Thymus (tissue), 11 donors: ENCODE results near the gene AGRN. TPM values are rescaled to one million over a fixed set of nuclear protein-coding genes. Genes with fewer than 3 reads are reported as not detected.
"Not testable (repeated sequence)": the region's sequence is repeated elsewhere in the genome, so short reads cannot be mapped to it uniquely, and the experiment has no call there.

ENCODE experiments used
- DNase-seq, 9 donors: peaks; one replicate each; pipeline ENCODE4 v3.0.0-alpha.2; 2013; ENCODE audit warnings: low spot score in 9 of 9, low read depth in 6 of 9, missing footprints in 1 of 9
- H3K27ac ChIP-seq, 2 donors: one replicate each; pipeline ENCODE4 v1.5.1; 2013; ENCODE audit warnings: control low read depth in 1 of 2, low read depth in 1 of 2, low read length in 1 of 2, mild to moderate bottlenecking in 1 of 2, moderate library complexity in 1 of 2
- H3K27me3 ChIP-seq, 2 donors: one replicate each; pipeline ENCODE4 v1.5.1; 2013; ENCODE audit warnings: low read length in 1 of 2; ENCODE audit not compliant: control insufficient read depth in 2 of 2, insufficient read depth in 1 of 2
- H3K36me3 ChIP-seq, 2 donors: one replicate each; pipeline ENCODE4 v1.5.1; 2013; ENCODE audit warnings: low read length in 1 of 2, mild to moderate bottlenecking in 1 of 2, moderate library complexity in 1 of 2; ENCODE audit not compliant: control insufficient read depth in 2 of 2, insufficient read depth in 2 of 2
- H3K4me1 ChIP-seq, 2 donors: one replicate each; pipeline ENCODE4 v1.5.1; 2013; ENCODE audit warnings: low read length in 2 of 2; ENCODE audit not compliant: control insufficient read depth in 2 of 2, insufficient read depth in 2 of 2
- H3K4me3 ChIP-seq, 2 donors: one replicate each; pipeline ENCODE4 v1.5.1; 2013; ENCODE audit warnings: low read length in 2 of 2, control low read depth in 1 of 2, mild to moderate bottlenecking in 1 of 2
- H3K9me3 ChIP-seq, 2 donors: one replicate each; pipeline ENCODE4 v1.5.1; 2013; ENCODE audit warnings: low read length in 1 of 2, mild to moderate bottlenecking in 1 of 2; ENCODE audit not compliant: control insufficient read depth in 2 of 2, insufficient read depth in 1 of 2
- WGBS: extraction: QIAGEN DNeasy Blood & Tissue Kit; methylation state at CpG from one replicate; pipeline ENCODE4 v1.1.7; 2013; 5-methylcytosine and 5-hydroxymethylcytosine counted together
- polyA plus RNA-seq: library from polyadenylated mRNA; stranded (reverse); fragments of 200-250 nt; gene quantifications from one replicate; pipeline ENCODE4 v1.2.3, GENCODE V29; 2013
- total RNA-seq: library from RNA; stranded (reverse); fragments of 120-200 nt; gene quantifications from one replicate; pipeline ENCODE4 v1.2.4, GENCODE V29; 2013
- donor health status: healthy.

The AGRN gene
- total and polyA plus RNA-seq, 2 donors, result 6.2 to 19.2 TPM

DNA sequence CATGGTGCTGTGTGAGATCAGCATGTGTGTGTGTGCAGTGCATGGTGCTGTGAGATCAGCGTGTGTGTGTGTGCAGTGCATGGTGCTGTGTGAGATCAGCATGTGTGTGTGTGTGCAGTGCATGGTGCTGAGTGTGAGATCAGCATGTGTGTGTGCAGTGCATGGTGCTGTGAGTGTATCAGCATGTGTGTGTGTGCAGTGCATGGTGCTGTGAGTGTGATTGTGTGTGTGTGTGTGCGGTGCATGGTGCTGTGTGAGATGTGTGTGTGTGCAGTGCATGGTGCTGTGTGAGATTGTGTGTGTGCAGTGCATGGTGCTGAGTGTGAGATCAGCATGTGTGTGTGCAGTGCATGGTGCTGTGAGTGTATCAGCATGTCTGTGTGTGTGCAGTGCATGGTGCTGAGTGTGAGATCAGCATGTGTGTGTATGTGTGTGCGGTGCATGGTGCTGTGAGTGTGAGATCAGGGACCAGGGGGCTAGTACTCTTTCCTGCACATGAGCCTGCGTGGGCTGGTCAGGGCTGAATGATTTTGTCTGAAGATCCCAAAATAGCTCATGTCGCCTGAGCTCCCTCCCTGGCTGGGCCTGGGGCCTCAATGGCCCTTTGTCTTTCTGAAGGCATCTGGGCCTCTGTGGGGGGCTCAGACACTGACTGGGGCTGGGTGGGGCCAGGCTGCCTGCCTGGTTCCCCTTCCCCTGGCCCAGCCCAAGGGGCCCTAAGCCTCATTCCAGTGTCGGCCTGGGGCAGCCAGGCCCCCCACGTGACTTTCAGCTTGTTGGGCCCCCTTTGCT lies 11.1 kb downstream of the AGRN start:
- DNase-seq, H3K27ac ChIP-seq, H3K9me3 ChIP-seq, H3K4me3 ChIP-seq, H3K36me3 ChIP-seq: not testable (repeated sequence)
- WGBS, result 89% methylated on average over 7 of the region's 7 CpGs
- Histone ChIP-seq H3K27me3 (peaks cover 37 to 59% of the 10 kb centered on the region in 2 donors), H3K4me1 (peaks cover 7 to 10% of the 10 kb centered on the region in 2 donors)

DNA sequence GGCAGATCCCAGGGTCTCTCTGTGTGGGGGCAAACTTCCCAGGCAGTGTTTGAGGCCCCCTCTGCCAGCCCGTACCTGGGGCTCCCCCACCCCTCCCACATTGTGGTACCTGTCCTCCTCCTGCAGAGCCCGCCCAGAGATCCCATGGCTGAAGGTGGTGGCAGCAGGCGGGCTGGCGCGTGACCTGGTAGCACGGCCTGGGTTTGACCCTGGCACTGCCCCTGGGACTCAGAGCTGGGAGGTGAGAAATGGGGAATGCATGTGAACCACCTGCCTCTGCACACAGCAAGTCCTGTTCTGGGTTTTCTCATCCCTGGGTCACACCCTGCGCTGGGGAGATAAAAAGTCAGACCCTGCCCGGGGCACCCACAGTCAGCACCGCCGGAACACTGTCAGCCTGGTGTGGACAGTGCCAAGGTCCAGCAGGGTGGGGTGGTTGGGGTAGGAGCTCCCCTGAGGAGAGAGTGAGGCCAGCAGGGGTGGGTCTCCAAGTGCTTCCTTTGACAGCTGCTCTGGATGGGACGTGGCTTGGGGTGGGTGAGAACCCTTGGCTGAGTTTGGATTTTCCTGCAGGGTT lies 11.8 kb downstream of the AGRN start:
- peaks cover 41 to 60% of the 10 kb centered on the region in 2 donors for H3K27me3 ChIP-seq
- no peak overlapping the region for H3K4me3 ChIP-seq
- no peak overlapping the region for H3K27ac ChIP-seq
- H3K36me3 ChIP-seq, result no peaks in the 10 kb centered on the region
- H3K4me1 ChIP-seq, result peaks cover 7 to 10% of the 10 kb centered on the region in 2 donors
- no peak for DNase-seq
- peaks cover 0 to 3% of the 10 kb centered on the region in 2 donors for H3K9me3 ChIP-seq
- 95% methylated on average over 11 of the region's 11 CpGs for WGBS

DNA sequence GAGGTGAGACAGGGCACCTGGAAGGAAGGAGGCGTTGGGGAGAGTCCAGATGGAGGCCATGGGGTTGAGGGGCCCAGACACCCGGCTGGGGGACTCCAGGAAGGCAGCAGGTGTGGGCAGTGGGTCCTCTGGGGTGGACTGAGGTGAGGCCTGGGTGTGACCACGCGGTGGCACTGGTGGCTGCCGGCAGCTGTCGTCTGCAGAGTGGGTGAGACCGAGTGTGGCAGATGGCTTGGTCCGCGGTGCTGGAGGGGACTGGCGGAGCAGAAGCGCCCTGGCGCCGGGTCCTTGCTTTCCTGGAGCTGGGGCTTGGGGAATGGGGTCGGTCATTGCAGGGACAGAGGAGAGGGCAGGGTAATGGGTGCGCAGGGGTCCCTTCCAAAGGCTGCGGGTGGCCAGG lies 12.5 kb downstream of the AGRN start:
- Histone ChIP-seq H3K27me3 (peaks cover 45 to 65% of the 10 kb centered on the region in 2 donors), H3K4me3 (peak overlapping the region in 1 of 2 donors; percentile 57), H3K4me1 (peaks cover 7 to 10% of the 10 kb centered on the region in 2 donors), H3K36me3 (no peaks in the 10 kb centered on the region), H3K27ac (no peak overlapping the region), H3K9me3 (peaks cover 0 to 6% of the 10 kb centered on the region in 2 donors)
- no peak for DNase-seq
- WGBS, result 33% methylated on average over 16 of the region's 16 CpGs

GRCh38 chr1:1033009-1033587 lies 13.2 kb downstream of the AGRN start:
- H3K9me3 ChIP-seq, result peaks cover 0 to 6% of the 10 kb centered on the region in 2 donors
- DNase-seq, result peak; percentile 58 to 94 (median 86)
- no peak overlapping the region for H3K27ac ChIP-seq
- H3K4me3 ChIP-seq, result peak overlapping the region in 1 of 2 donors; percentile 57
- H3K36me3 ChIP-seq, result no peaks in the 10 kb centered on the region
- 1% methylated on average over 73 of the region's 73 CpGs for whole genome bisulfite sequencing
- H3K27me3 ChIP-seq, result peaks cover 48 to 70% of the 10 kb centered on the region in 2 donors
- peaks cover 7 to 10% of the 10 kb centered on the region in 2 donors for H3K4me1 ChIP-seq

DNA sequence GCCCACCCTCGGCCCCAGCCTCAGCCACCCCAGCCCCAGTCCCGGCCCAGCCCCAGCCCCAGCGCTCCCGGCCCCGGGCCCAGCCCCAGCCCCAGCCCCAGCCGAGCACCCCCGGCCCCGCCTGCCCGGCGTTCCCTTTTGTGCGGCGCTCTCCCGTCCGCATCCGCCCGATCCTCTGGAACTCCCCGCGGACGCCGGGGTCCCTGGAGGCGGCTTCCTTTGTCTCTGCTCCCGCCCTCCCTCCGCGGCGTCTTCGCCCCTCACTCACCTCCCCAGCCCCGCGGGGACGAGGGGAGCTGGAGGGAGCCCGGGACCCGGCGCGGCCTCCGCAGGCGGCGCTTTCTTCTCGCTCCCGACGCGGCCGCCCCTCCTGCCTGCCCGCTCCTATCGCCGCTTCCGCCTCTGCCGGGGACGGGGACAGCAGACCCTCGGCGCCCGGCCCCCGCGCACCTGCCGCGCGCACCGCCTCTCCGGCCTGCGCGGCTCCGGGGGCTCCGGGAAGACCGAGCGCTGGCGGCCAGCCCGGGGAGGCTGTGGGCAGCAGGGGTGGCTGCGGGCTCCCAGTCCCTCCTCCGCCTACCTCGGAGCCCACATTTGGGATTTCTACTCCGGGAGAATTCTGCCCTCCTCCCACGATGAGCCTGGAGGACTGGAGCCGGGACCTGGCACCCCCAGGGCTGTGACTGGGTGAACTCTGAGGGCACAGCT lies 14.0 kb downstream of the AGRN start:
- H3K4me1 ChIP-seq, result peaks cover 7 to 11% of the 10 kb centered on the region in 2 donors
- H3K27ac ChIP-seq, result no peak overlapping the region
- peak overlapping the region in 1 of 2 donors; percentile 57 for H3K4me3 ChIP-seq
- DNase-seq, result no peak
- H3K27me3 ChIP-seq, result peaks cover 55 to 78% of the 10 kb centered on the region in 2 donors
- no peaks in the 10 kb centered on the region for H3K36me3 ChIP-seq
- WGBS, result 2% methylated on average over 71 of the region's 71 CpGs
- peaks cover 0 to 6% of the 10 kb centered on the region in 2 donors for H3K9me3 ChIP-seq

- H3K4me3 ChIP-seq, result no peak overlapping the region
- no peak for DNase-seq
Measured at GRCh38 chr1:1034439-1034781, 14.5 kb downstream of the AGRN start.

DNA sequence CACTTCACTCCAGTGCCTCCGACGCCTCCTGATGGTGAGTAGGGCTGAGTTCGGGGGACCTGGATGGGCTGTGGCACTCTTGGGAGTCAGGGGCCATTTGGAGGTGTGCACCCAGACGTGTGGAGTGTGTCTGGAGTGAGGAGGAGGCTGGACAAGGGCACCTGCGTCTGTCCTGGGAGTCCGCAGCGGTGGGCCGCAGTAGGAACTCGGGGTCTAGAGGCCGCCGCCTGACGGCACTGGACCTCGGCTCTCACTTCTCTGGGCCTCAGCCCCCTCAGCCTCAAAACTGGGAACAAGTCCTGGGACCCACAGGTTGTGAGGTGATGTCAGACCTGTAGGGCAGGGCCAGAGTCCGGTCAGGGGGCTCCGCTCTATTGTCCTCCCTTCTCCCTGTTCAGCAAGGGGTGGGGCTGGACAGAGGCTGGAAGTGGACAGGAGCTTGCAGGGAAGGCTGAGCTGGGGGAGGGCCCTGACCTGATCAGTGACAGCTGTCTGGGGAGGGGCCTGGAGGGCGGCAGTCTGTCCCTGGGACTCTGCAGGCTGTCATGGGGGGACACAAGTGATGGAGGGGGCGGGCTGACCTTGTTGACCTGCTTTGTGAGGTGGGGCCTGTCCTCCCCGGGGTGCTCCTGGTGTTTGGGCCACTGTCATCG lies 15.5 kb downstream of the AGRN start:
- WGBS, result 89% methylated on average over 19 of the region's 19 CpGs
- DNase-seq, result no peak
- H3K27ac ChIP-seq, result no peak overlapping the region
- H3K9me3 ChIP-seq, result peaks cover 2 to 6% of the 10 kb centered on the region in 2 donors
- peaks cover 16 to 26% of the 10 kb centered on the region in 2 donors for H3K4me1 ChIP-seq
- no peaks in the 10 kb centered on the region for H3K36me3 ChIP-seq
- peaks cover 71 to 93% of the 10 kb centered on the region in 2 donors for H3K27me3 ChIP-seq
- H3K4me3 ChIP-seq, result no peak overlapping the region

More at GRCh38 chr1:1034439-1034781, 14.5 kb downstream of the AGRN start:
- peaks cover 0 to 6% of the 10 kb centered on the region in 2 donors for H3K9me3 ChIP-seq
- H3K27ac ChIP-seq, result no peak overlapping the region
- H3K27me3 ChIP-seq, result peaks cover 61 to 83% of the 10 kb centered on the region in 2 donors
- no peaks in the 10 kb centered on the region for H3K36me3 ChIP-seq
- WGBS, result 49% methylated on average over 30 of the region's 30 CpGs
- H3K4me1 ChIP-seq, result peaks cover 7 to 16% of the 10 kb centered on the region in 2 donors

DNA sequence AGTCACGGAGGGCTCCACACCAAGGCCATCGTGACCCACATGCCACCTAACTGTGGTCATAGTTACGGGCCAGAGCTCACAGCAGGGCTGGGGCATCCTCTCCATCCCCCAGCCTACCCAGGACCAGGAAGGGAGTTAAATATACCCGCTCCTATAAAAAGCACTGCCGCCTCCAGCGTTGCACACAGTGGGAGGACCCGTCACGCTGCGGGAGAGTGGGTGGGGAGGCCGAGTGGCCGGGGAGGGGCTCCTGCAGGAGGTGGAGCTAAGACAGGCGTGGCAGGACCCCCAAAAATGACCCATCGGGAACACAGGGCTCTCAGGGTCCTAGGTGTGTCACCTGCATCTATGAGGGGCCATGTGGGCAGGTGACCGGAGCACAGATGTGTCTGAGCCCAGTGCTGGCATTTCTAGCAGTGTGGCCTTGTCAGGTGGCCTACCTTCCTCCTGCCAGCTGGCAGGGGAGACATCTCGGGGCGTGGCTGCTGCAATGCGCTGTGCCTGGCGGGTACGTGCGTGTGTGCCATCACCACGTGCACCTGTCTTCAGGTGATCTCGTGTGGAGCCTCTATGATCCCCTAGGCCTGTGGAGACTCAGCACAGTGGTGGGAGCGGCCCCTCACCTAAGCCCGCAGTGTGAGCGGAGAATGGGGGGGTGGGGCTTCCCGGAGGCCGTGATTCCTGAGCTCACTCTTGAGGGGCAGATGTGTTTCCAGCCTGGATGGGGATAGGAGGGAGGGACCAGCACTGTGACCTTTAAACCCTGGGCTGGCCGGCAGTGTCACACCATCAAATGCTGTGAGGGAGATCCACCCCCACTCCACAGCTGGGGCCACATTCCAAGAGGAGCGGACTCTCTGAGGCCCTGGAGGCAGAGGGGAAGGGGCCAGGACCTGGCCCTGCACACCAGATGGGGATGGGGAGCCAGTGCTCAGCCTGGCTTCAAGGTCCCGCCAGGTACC lies 17.7 kb downstream of the AGRN start:
- Histone ChIP-seq H3K36me3 (no peaks in the 10 kb centered on the region), H3K27me3 (peaks cover 63 to 80% of the 10 kb centered on the region in 2 donors), H3K4me3 (no peak overlapping the region), H3K9me3 (peaks cover 2 to 6% of the 10 kb centered on the region in 2 donors), H3K4me1 (peaks cover 18 to 24% of the 10 kb centered on the region in 2 donors), H3K27ac (no peak overlapping the region)
- 90% methylated on average over 30 of the region's 30 CpGs for WGBS
- DNase-seq, result no peak
